Stomach (tissue), 4 donors: ENCODE results near the gene MSH6.

Source experiments
- CTCF ChIP-seq, 7 experiments: fragments of 450-650 bp in 4 of 7; fragments of 200-600 bp in 3 of 7; sonication (generic) in 3 of 7; IDR thresholded peaks; one replicate each; pipeline ENCODE4 v1.5.1; 2016 to 2019; ENCODE audit warnings: antibody characterized with exemption in 7 of 7, control low read depth in 2 of 7, mild to moderate bottlenecking in 1 of 7
- EP300 ChIP-seq: sonication (generic); formaldehyde crosslinking; IDR thresholded peaks from one replicate; pipeline ENCODE4 v1.6.1; 2017; ENCODE audit warnings: antibody characterized with exemption
- POLR2A ChIP-seq, 4 donors: fragments of 450-650 bp; IDR thresholded peaks; one replicate each; pipeline ENCODE4 v1.6.1; 2016; ENCODE audit warnings: antibody characterized with exemption in 4 of 4, control low read depth in 2 of 4, mild to moderate bottlenecking in 1 of 4, moderate library complexity in 1 of 4

GRCh38 chr2:47735912-47736311 is 47.0 kb upstream of the MSH6 start:
- TF ChIP-seq CTCF (IDR thresholded peaks at IDR 0.05) (no peak), POLR2A (IDR thresholded peaks at IDR 0.05) (no peak), EP300 (no peak)
